Neural cell (in vitro differentiated cells): ENCODE results near the gene CASTOR2. TPM values are rescaled to one million over a fixed set of nuclear protein-coding genes. Genes with fewer than 3 reads are reported as not detected.

Experiments used
- H2AFZ ChIP-seq: fragments of 200-600, 300-800 bp; sonication (generic), shearing (Covaris generic); 2 replicates; pipeline ENCODE4 v1.6.0; 2014; ENCODE audit warnings: low read depth, mild to moderate bottlenecking, antibody characterized with exemption, low read length, moderate library complexity
- H3F3A ChIP-seq: fragments of 200-600 bp; shearing (Covaris generic); 2 replicates; pipeline ENCODE4 v1.6.1; 2016; ENCODE audit warnings: mild to moderate bottlenecking, moderate library complexity, mixed read lengths, antibody characterized with exemption, low read length; ENCODE audit not compliant: insufficient read depth, poor library complexity, severe bottlenecking
- H3K27ac ChIP-seq: fragments of 200-600, 300-800 bp; sonication (generic), shearing (Covaris generic); 2 replicates; pipeline ENCODE4 v1.5.1; 2014; ENCODE audit warnings: mild to moderate bottlenecking, low read length, moderate library complexity
- H3K27me3 ChIP-seq: fragments of 300-800, 200-600 bp; sonication (generic), shearing (Covaris generic); 2 replicates; pipeline ENCODE4 v1.6.0; 2014; ENCODE audit warnings: mild to moderate bottlenecking, low read depth, low read length, moderate library complexity; ENCODE audit not compliant: insufficient read depth
- H3K36me3 ChIP-seq: fragments of 300-800, 200-600 bp; sonication (generic), shearing (Covaris generic); 2 replicates; pipeline ENCODE4 v1.5.1; 2014; ENCODE audit warnings: mild to moderate bottlenecking, antibody characterized with exemption, low read length, moderate library complexity; ENCODE audit not compliant: insufficient read depth
- H3K4me2 ChIP-seq: fragments of 300-800, 200-600 bp; sonication (generic), shearing (Covaris generic); 2 replicates; pipeline ENCODE4 v1.6.0; 2014; ENCODE audit warnings: mild to moderate bottlenecking, low read length
- H3K4me3 ChIP-seq: fragments of 300-800, 200-600 bp; sonication (generic), shearing (Covaris generic); 2 replicates; pipeline ENCODE4 v1.5.1; 2014; ENCODE audit warnings: mild to moderate bottlenecking, low read length, moderate library complexity
- H3K79me2 ChIP-seq: fragments of 200-600 bp; shearing (Covaris generic); replicated peaks from 2 replicates; pipeline ENCODE4 v1.6.0; 2014; ENCODE audit warnings: mild to moderate bottlenecking, low read length, moderate library complexity; ENCODE audit not compliant: insufficient read depth
- H3K9ac ChIP-seq: fragments of 300-800, 200-600 bp; sonication (generic), shearing (Covaris generic); 2 replicates; pipeline ENCODE4 v1.6.1; 2016; ENCODE audit warnings: mild to moderate bottlenecking, low read length, mixed read lengths
- H3K9me2 ChIP-seq: fragments of 200-600 bp; shearing (Covaris generic); 2 replicates; pipeline ENCODE4 v1.6.1; 2016; ENCODE audit warnings: mild to moderate bottlenecking, low read length, mixed read lengths; ENCODE audit not compliant: insufficient read depth
- H3K9me3 ChIP-seq: fragments of 200-600, 300-800 bp; sonication (generic), shearing (Covaris generic); 2 replicates; pipeline ENCODE4 v1.6.1; 2016; ENCODE audit warnings: mild to moderate bottlenecking, mixed run types, low read length, moderate library complexity, mixed read lengths
- H4K20me1 ChIP-seq: fragments of 200-600 bp; shearing (Covaris generic); 2 replicates; pipeline ENCODE4 v1.6.1; 2016; ENCODE audit warnings: mild to moderate bottlenecking, mixed run types; ENCODE audit not compliant: insufficient read depth
- EP300 ChIP-seq: fragments of 450-650 bp; conservative IDR thresholded peaks from 2 replicates; pipeline ENCODE4 v1.6.1; 2014; ENCODE audit warnings: antibody characterized with exemption, mild to moderate bottlenecking, moderate library complexity; ENCODE audit not compliant: poor library complexity, severe bottlenecking
- EZH2 ChIP-seq: fragments of 200-600, 300-800 bp; shearing (Covaris generic), sonication (generic); IDR thresholded peaks from 2 replicates; pipeline ENCODE4 v1.6.1; 2014; ENCODE audit warnings: antibody characterized with exemption, low read length, borderline replicate concordance, mild to moderate bottlenecking; ENCODE audit not compliant: insufficient read depth, poor library complexity, severe bottlenecking
- MXI1 ChIP-seq: fragments of 450-650 bp; conservative IDR thresholded peaks from 2 replicates; pipeline ENCODE4 v1.6.1; 2014; ENCODE audit warnings: antibody characterized with exemption, mild to moderate bottlenecking; ENCODE audit not compliant: poor library complexity, severe bottlenecking
- POLR2AphosphoS5 ChIP-seq: IDR thresholded peaks from 2 replicates; pipeline ENCODE4 v1.6.1; 2012
- RAD21 ChIP-seq: fragments of 450-650 bp; conservative IDR thresholded peaks from 2 replicates; pipeline ENCODE4 v1.6.1; 2014; ENCODE audit warnings: antibody characterized with exemption, mild to moderate bottlenecking, moderate library complexity
- SMC3 ChIP-seq: fragments of 450-650 bp; conservative IDR thresholded peaks from 2 replicates; pipeline ENCODE4 v1.6.1; 2014; ENCODE audit warnings: antibody characterized with exemption, mild to moderate bottlenecking, moderate library complexity; ENCODE audit not compliant: poor library complexity
- TAF1 ChIP-seq: IDR thresholded peaks from 2 replicates; pipeline ENCODE4 v1.6.1; 2012; ENCODE audit warnings: low read depth
- polyA plus RNA-seq: library from polyadenylated mRNA; depleted of rRNA; stranded (reverse); fragments of >200 nt; gene quantifications from 2 replicates; pipeline ENCODE4 v1.2.3, GENCODE V29; 2014
- TF ChIP-seq, protein P1 (sequence below): IDR thresholded peaks from 2 replicates; pipeline ENCODE4 v1.6.1; 2012; ENCODE audit warnings: borderline replicate concordance
- TF ChIP-seq, protein P2 (sequence below): fragments of 450-650 bp; IDR thresholded peaks from 2 replicates; pipeline ENCODE4 v1.5.1; 2014; ENCODE audit warnings: antibody characterized with exemption, mild to moderate bottlenecking, moderate library complexity; ENCODE audit not compliant: poor library complexity, severe bottlenecking

The CASTOR2 gene
- polyA plus RNA-seq, 1 donor from 2014 or later = 13.7 TPM

DNA sequence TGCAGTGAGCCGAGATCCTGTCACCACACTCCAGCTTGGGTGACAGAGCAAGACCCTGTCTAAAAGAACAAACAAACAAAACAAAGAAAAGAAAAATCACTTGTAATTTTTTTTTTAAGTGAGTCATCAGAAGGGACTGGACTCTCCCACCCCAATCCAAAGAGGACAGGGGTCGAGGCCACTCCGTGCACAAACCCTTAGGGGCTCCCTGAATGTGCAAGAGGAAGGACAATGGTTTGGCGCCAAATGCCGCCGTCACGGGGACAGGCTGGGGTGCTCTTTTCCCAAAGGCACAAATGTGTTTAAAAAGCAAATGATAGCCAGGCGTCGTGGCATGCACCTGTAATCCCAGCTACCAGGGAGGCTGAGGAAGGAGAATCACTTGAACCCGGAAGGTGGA is 85.3 kb downstream of the CASTOR2 start:
- no peak overlapping the region for H3K27ac ChIP-seq
- no peaks in the 10 kb centered on the region for H3K36me3 ChIP-seq
- no peaks in the 10 kb centered on the region for H3K79me2 ChIP-seq
- H3K27me3 ChIP-seq = no peaks in the 10 kb centered on the region
- H3K4me3 ChIP-seq = no peak overlapping the region
- no peaks in the 10 kb centered on the region for H3K9me2 ChIP-seq
- H2AFZ ChIP-seq = no peak overlapping the region
- no peak overlapping the region for H3K4me2 ChIP-seq
- no peak for TF ChIP-seq POLR2AphosphoS5
- no peak for TF ChIP-seq EZH2
- no peak for TF ChIP-seq TAF1
- no peak for TF ChIP-seq EP300
- TF ChIP-seq SMC3 = no peak
- TF ChIP-seq RAD21 = no peak
- TF ChIP-seq, protein P1, sequence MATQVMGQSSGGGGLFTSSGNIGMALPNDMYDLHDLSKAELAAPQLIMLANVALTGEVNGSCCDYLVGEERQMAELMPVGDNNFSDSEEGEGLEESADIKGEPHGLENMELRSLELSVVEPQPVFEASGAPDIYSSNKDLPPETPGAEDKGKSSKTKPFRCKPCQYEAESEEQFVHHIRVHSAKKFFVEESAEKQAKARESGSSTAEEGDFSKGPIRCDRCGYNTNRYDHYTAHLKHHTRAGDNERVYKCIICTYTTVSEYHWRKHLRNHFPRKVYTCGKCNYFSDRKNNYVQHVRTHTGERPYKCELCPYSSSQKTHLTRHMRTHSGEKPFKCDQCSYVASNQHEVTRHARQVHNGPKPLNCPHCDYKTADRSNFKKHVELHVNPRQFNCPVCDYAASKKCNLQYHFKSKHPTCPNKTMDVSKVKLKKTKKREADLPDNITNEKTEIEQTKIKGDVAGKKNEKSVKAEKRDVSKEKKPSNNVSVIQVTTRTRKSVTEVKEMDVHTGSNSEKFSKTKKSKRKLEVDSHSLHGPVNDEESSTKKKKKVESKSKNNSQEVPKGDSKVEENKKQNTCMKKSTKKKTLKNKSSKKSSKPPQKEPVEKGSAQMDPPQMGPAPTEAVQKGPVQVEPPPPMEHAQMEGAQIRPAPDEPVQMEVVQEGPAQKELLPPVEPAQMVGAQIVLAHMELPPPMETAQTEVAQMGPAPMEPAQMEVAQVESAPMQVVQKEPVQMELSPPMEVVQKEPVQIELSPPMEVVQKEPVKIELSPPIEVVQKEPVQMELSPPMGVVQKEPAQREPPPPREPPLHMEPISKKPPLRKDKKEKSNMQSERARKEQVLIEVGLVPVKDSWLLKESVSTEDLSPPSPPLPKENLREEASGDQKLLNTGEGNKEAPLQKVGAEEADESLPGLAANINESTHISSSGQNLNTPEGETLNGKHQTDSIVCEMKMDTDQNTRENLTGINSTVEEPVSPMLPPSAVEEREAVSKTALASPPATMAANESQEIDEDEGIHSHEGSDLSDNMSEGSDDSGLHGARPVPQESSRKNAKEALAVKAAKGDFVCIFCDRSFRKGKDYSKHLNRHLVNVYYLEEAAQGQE = no peak
- TF ChIP-seq MXI1 = no peak
- TF ChIP-seq, protein P2, sequence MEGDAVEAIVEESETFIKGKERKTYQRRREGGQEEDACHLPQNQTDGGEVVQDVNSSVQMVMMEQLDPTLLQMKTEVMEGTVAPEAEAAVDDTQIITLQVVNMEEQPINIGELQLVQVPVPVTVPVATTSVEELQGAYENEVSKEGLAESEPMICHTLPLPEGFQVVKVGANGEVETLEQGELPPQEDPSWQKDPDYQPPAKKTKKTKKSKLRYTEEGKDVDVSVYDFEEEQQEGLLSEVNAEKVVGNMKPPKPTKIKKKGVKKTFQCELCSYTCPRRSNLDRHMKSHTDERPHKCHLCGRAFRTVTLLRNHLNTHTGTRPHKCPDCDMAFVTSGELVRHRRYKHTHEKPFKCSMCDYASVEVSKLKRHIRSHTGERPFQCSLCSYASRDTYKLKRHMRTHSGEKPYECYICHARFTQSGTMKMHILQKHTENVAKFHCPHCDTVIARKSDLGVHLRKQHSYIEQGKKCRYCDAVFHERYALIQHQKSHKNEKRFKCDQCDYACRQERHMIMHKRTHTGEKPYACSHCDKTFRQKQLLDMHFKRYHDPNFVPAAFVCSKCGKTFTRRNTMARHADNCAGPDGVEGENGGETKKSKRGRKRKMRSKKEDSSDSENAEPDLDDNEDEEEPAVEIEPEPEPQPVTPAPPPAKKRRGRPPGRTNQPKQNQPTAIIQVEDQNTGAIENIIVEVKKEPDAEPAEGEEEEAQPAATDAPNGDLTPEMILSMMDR = no peak
- no peaks in the 10 kb centered on the region for H3K9me3 ChIP-seq
- H3F3A ChIP-seq = no peaks in the 10 kb centered on the region
- no peaks in the 10 kb centered on the region for H4K20me1 ChIP-seq
- no peak overlapping the region for H3K9ac ChIP-seq

DNA sequence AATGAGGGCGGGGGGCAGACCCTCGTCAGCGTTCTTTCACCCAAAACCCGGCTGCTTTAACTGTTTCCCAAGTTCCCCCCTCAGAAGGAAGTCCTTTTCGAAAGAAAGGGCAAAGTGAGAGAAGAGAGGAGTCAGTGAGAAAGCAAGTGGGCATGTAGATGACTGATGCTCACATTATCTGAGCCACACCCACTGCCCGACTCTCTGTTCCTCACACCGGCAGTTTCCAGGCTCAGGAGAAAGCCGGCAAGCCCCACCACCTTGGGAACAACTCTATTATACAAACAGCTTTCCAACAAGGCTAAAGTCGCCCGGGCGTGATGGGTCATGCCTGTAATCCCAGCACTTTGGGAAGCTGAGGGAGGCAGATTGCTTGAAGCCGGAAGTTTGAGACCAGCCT is 86.0 kb downstream of the CASTOR2 start:
- no peaks in the 10 kb centered on the region for H3K9me3 ChIP-seq
- H3K9ac ChIP-seq = no peak overlapping the region
- no peaks in the 10 kb centered on the region for H3K9me2 ChIP-seq
- H3K27ac ChIP-seq = no peak overlapping the region
- H3K27me3 ChIP-seq = no peaks in the 10 kb centered on the region
- no peaks in the 10 kb centered on the region for H4K20me1 ChIP-seq
- no peak overlapping the region for H2AFZ ChIP-seq
- H3K4me3 ChIP-seq = no peak overlapping the region
- H3K36me3 ChIP-seq = no peaks in the 10 kb centered on the region
- H3K4me2 ChIP-seq = no peak overlapping the region
- H3K79me2 ChIP-seq = no peaks in the 10 kb centered on the region
- TF ChIP-seq POLR2AphosphoS5 (no peak), TAF1 (no peak), EP300 (no peak), RAD21 (no peak), EZH2 (no peak), SMC3 (no peak), MXI1 (no peak)
- TF ChIP-seq, protein P1 = no peak
- TF ChIP-seq, protein P2 = no peak
- H3F3A ChIP-seq = no peaks in the 10 kb centered on the region
